HFFc6 (cell line): ENCODE data around the gene SLC8A2. TPM values are rescaled to one million over a fixed set of nuclear protein-coding genes. Genes with fewer than 3 reads are reported as not detected.
"Not testable (repeated sequence)": the region's sequence is repeated elsewhere in the genome, so short reads cannot be mapped to it uniquely, and the experiment has no call there.

Experiments used
- DNase-seq: peaks from one replicate; pipeline ENCODE4 v3.0.0-alpha.2; 2018
- H3K27ac Mint-ChIP-seq: 2 replicates; pipeline ENCODE4 v1.8.0; 2020; ENCODE audit warnings: mild to moderate bottlenecking, mixed read lengths
- H3K27me3 Mint-ChIP-seq: 2 replicates; pipeline ENCODE4 v1.8.0; 2021; ENCODE audit warnings: mild to moderate bottlenecking, moderate library complexity, mixed read lengths; ENCODE audit not compliant: insufficient read depth
- H3K36me3 Mint-ChIP-seq: 2 replicates; pipeline ENCODE4 v1.8.0; 2021; ENCODE audit warnings: low read depth, mixed read lengths
- H3K4me1 Mint-ChIP-seq: 2 replicates; pipeline ENCODE4 v1.8.0; 2020; ENCODE audit warnings: low read depth, mixed read lengths
- H3K4me3 Mint-ChIP-seq: 2 replicates; pipeline ENCODE4 v1.8.0; 2020; ENCODE audit warnings: mild to moderate bottlenecking, moderate library complexity, mixed read lengths
- H3K9me3 Mint-ChIP-seq: 2 replicates; pipeline ENCODE4 v1.8.0; 2020; ENCODE audit warnings: mild to moderate bottlenecking, mixed read lengths
- total RNA-seq, 6 experiments: library from RNA; stranded (reverse); fragmentation: NEBNext Ultra II Directional; extraction: Animal tissue kit (Norgen Biotek cat#: 25700); gene quantifications; 2 replicates in 1 of 6; 3 replicates in 5 of 6; pipeline ENCODE4 v1.2.3, GENCODE V29; 2021
- TF ChIP-seq, protein P1 (sequence below): fragments of 200-600 bp; sonication (generic); IDR thresholded peaks from 2 replicates; pipeline ENCODE4 v1.5.0; 2021; ENCODE audit warnings: antibody characterized with exemption, mild to moderate bottlenecking

SLC8A2 gene
- total RNA-seq, 6 experiments from 2014 or later = not detected

DNA sequence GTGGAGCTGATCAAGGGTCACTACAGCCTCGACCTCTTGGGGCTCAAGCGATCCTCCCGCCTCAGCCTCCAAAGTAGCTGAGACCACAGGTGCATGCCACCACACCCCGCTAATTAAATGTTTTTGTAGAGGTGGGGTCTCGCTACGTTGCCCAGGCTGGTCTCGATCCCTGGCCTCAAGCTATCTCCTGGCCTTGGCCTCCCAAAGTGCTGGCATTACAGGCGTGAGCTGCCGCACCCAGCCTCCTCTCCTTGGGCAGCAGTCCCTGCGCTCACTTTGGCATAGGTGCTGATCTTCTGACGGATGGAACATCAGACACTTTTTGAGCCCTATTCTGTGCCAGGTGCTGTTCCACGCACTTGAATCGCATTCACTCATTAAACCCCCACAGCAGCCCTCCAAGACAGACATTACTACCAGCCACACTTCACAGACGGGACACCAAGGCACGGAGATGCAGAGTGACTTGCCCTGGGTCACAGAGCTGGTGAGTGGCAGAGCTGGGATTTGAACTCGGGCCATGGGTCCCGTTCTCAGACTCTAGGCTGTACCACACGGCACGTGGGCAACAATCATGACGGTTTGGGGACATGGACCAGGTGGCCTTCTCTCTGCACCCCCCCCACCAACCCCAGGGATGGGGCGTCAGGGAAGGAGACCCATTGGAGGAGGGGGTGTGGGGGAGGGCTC is 55.6 kb downstream of the SLC8A2 start:
- Mint-ChIP-seq H3K36me3 (peaks cover 12% of the 10 kb centered on the region), H3K27me3 (peaks cover 13% of the 10 kb centered on the region), H3K27ac (no peak overlapping the region), H3K9me3 (no peaks in the 10 kb centered on the region), H3K4me1 (peaks cover 25% of the 10 kb centered on the region), H3K4me3 (no peak overlapping the region)
- DNase-seq = no peak
- TF ChIP-seq, protein P1, sequence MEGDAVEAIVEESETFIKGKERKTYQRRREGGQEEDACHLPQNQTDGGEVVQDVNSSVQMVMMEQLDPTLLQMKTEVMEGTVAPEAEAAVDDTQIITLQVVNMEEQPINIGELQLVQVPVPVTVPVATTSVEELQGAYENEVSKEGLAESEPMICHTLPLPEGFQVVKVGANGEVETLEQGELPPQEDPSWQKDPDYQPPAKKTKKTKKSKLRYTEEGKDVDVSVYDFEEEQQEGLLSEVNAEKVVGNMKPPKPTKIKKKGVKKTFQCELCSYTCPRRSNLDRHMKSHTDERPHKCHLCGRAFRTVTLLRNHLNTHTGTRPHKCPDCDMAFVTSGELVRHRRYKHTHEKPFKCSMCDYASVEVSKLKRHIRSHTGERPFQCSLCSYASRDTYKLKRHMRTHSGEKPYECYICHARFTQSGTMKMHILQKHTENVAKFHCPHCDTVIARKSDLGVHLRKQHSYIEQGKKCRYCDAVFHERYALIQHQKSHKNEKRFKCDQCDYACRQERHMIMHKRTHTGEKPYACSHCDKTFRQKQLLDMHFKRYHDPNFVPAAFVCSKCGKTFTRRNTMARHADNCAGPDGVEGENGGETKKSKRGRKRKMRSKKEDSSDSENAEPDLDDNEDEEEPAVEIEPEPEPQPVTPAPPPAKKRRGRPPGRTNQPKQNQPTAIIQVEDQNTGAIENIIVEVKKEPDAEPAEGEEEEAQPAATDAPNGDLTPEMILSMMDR = no peak

DNA sequence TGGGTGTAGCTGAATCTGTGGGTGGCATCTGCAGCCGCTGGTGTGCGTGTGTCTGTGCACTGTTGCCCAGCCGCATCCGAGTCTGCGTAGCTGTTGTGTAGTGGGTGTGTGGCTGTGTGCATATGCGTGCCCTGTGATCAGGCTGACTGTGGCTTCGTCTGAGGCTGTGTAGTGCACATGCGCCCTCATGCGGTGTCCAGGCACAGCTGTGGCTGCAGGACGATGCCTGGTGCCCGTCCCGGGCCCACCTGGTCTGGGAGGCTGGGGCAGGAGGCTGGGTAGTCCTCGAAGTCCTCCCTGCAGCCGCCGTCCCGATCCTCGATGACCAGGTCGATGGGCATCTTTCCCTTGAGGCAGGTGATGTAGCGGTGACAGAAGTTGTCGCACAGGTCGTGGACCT is 57.2 kb downstream of the SLC8A2 start:
- TF ChIP-seq, protein P1 = no peak
- Mint-ChIP-seq H3K36me3 (peaks cover 12% of the 10 kb centered on the region), H3K4me3 (no peak overlapping the region), H3K27me3 (peaks cover 7% of the 10 kb centered on the region), H3K9me3 (no peaks in the 10 kb centered on the region), H3K4me1 (peaks cover 15% of the 10 kb centered on the region), H3K27ac (no peak overlapping the region)
- no peak for DNase-seq

DNA sequence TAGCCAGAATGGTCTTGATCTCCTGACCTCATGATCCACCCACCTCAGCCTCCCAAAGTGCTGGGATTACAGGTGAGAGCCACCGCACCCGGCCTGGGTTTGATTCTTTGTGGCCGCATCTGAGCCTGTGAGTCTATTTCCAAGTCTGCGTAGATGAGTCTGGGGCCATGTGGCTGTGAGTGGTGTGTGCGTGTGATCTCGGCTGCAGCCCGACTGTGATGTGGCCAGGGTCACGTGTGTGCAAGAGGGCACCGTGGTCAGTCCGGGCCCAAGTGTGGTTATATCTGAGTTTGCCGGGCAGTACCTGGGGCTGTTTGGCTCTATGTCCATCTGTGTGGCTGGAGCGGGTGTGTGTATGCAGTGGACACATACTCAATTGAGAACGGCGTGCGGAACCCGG is 57.8 kb downstream of the SLC8A2 start:
- TF ChIP-seq, protein P1 = no peak
- peaks cover 7% of the 10 kb centered on the region for H3K27me3 Mint-ChIP-seq
- H3K4me1 Mint-ChIP-seq = peaks cover 15% of the 10 kb centered on the region
- DNase-seq = no peak
- H3K9me3 Mint-ChIP-seq = no peaks in the 10 kb centered on the region
- no peak overlapping the region for H3K27ac Mint-ChIP-seq
- peaks cover 16% of the 10 kb centered on the region for H3K36me3 Mint-ChIP-seq
- H3K4me3 Mint-ChIP-seq = no peak overlapping the region

DNA sequence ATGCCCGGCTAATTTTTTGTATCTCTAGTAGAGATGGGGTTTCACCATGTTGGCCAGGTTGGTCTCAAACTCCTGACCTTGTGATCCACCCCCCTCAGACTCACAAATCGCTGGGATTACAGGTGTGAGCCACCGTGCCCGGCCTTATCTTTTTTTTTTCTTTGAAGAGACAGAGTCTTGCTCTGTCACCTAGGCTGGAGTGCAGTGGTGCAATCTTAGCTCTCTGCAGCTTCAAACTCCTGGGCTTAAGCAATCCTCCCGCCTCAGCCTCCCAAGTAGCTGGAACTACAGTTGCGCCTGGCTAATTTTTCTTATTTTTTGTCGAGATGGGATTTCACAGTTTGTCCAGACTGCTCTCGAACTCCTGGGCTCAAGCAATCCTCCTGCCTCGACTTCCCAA is 60.0 kb downstream of the SLC8A2 start:
- not testable (repeated sequence) for H3K9me3 Mint-ChIP-seq, H3K27ac Mint-ChIP-seq, DNase-seq, H3K4me3 Mint-ChIP-seq, H3K4me1 Mint-ChIP-seq
- H3K27me3 Mint-ChIP-seq = peaks cover 11% of the 10 kb centered on the region
- peaks cover 26% of the 10 kb centered on the region for H3K36me3 Mint-ChIP-seq

DNA sequence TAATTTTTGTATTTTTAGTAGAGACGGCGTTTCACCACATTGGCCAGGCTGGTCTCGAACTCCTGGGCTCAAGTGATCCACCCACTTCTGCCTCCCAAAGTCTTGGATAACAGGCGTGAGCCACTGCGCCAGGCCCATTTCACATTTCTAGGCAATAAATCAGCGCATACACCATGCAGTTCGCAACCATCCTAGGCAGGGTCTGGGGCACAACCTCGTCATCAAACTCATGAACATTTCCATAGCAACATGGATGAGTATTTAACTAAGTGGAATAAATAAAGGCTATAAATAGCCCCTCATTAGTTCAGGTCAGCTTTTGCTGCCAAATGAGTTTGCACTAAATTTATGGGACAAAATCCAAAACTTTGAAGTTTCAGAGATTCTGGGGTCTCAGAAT is 60.6 kb downstream of the SLC8A2 start:
- H3K27me3 Mint-ChIP-seq = peaks cover 11% of the 10 kb centered on the region
- DNase-seq = no peak
- H3K9me3 Mint-ChIP-seq = no peaks in the 10 kb centered on the region
- H3K4me3 Mint-ChIP-seq = no peak overlapping the region
- H3K36me3 Mint-ChIP-seq = peaks cover 32% of the 10 kb centered on the region
- H3K4me1 Mint-ChIP-seq = no peaks in the 10 kb centered on the region; the same call in 1 of the 2 replicates
- TF ChIP-seq, protein P1 = no peak
- no peak overlapping the region for H3K27ac Mint-ChIP-seq

DNA sequence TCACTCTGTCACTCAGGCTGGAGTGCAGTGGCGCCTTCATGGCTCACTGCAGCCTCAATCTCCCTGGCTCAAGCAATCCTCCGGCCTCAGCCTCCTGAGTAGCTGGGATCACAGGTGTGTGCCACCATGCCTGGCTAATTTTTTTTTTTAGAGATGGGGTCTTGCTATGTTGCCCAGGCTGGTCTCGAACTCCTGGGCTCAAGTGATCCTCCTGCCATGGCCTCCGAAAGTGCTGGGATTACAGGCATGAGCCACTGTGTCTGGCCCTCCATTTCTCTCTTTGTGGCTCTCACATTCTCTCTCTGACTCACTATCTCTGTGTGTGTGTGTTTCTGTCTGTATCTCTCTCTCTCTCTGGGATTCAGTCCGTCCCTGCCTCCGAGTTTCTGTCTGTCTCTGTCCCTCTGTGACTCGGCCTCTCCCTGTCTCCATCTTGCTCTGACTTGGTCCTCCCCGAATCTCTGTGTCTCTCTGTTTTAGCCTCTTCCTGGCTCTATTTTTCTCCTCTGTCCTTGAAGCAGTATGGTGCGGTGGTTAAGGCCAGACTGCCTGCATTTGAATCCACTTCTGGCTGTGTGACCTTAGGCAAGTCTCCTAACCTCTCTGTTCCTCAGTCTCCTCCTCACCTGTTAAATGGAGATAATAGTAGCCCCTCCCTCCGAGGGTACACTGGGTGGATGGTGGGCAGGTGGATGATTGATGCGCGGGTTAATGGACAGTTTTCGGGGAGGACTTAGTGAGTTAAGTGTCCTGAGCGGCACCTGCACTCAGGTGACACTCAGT is 63.3 kb downstream of the SLC8A2 start:
- DNase-seq = no peak
- H3K36me3 Mint-ChIP-seq = peaks cover 27% of the 10 kb centered on the region
- H3K4me3 Mint-ChIP-seq = no peak overlapping the region
- no peaks in the 10 kb centered on the region; the same call in 1 of the 2 replicates for H3K4me1 Mint-ChIP-seq
- H3K9me3 Mint-ChIP-seq = no peaks in the 10 kb centered on the region
- H3K27ac Mint-ChIP-seq = no peak overlapping the region
- TF ChIP-seq, protein P1 = no peak
- peaks cover 9% of the 10 kb centered on the region for H3K27me3 Mint-ChIP-seq
